MV-4-11 (cell line): ENCODE data around the gene IFT172.
"Not testable (repeated sequence)": the region's sequence is repeated elsewhere in the genome, so short reads cannot be mapped to it uniquely, and the experiment has no call there.

Experiments used
- DNase-seq: peaks from one replicate; lab custom pipeline; 2025; lab: John Stamatoyannopoulos, UW

Gene IFT172

DNA sequence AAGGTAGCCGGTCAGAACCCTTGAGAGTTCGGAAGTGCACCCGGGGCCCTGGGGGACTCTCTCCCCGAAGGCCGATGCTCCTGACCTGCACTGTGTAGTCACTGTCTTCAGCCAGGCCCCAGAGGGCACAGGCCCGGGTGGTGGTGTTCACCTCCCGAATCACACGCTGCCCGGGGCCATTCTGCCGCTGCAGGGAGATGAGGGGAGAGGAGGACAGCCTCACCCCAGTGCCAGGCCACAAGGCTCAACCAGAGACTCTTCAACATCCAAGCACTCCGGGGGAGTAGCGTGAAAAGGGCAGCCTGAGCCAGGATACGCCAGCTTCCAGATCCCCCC is 4.4 kb upstream of the IFT172 start:
- no peak for DNase-seq

DNA sequence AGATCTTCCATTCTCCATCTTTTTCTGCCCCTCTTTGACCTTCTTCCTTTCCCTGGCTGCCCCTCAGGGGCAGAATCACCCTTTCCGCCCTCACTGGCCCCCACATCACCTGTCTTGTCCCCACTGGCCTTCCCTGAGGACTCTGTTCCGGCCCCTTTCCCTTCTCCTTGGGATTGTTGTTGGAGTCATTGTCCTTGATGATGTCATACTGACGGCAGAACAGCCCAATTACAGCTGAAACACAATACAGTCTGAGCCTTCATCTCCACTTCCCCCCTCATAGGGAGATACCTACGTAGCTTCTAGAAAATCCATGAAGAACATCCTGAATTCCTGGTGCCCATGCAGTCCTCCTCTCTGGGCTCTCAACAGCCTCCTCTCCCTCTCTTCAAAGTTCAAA is 3.0 kb upstream of the IFT172 start:
- no peak for DNase-seq

DNA sequence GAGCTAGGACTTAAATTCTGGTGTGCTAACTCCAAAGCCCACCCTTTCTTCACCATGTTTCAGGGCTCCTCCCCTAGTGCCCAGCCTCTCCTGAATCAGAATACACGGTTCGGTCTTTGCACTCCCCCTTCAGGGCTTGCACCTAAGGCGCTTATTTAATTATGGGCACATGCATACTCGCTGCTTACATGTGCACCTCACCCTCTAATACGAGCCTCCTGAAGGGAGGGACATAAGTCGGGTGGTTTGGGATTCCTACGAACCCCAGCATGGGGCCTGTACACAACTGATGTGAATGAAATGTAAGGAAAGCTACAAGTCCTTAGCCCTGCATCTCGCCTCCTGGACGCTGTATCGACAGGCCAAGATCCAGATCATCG is 435 bp downstream of the IFT172 start:
- DNase-seq, result no peak

DNA sequence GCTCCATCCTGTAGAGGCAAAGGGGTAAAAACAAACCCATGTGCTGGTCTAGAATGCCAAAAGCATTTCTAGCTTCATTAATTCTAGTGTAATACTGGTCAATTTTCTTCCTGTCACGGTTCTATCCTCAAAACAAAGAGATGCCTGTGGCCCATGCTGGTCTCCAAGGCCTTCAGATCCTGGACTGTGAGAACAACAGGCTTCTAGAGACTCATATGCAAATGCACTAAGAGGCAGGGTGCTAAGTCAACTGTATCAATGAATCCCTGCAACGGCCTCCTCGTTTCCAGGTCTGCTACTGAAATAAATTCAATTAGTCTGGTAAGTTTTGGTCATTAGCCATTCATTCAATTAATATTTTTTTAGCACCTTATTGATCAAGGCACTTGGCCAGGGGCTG is 4.0 kb downstream of the IFT172 start:
- no peak for DNase-seq

DNA sequence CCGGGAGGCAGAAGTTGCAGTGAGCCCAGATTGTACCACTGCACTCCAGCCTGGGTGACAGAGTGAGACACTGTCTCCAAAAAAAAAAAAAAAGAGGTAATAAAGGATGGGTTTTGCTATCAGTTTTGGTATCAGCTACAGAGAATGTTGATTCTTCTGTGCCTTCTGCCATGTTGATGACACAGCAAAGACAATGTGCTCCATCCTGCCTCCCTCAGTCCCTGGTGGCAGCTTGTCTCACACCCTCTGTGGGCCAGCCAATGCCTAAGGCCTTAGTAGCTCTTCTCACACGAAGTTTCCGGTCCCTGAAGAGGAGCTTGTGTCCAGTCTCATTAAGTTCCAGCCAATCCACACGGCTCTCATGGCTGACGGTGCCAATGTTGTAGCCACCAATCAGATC is 17.6 kb downstream of the IFT172 start:
- DNase-seq, result no peak

DNA sequence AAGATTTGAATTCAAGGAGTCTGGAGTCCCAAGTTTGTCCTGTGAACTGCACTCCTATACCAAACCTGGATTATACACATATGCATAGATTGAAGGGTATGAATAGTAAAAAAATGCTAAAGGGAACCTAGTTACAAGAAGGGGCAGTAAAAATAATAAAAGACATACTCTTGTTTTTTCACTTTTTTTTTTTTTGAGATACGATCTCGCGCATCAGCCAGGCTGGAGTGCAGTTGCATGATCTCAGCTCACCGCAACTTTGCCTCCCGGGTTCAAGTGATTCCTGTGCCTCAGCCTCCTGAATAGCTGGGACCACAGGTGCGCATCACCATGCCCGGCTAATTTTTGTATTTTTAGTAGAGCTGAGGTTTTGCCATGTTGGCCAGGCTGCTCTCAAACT is 25.1 kb downstream of the IFT172 start:
- no peak for DNase-seq

DNA sequence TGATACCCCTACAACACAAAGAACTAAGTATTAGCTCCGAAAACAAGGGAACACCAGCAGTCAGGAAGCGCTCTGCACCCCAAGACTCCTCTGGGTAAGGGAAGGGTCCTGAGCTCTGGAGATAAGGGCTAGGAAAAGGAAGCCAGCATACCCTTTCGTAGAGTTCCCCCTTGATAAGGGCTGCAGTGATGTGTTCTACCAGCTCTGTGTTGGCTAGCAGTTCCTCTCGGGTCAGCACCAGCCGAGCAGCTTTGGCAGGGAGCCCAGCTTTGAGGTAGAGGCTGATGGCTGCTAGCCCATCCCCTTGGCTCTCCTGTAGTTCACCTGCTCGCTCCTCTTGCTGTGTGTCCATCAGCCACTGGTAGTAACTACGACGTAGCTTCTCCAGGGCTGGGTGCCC is 28.4 kb downstream of the IFT172 start:
- DNase-seq, result no peak

DNA sequence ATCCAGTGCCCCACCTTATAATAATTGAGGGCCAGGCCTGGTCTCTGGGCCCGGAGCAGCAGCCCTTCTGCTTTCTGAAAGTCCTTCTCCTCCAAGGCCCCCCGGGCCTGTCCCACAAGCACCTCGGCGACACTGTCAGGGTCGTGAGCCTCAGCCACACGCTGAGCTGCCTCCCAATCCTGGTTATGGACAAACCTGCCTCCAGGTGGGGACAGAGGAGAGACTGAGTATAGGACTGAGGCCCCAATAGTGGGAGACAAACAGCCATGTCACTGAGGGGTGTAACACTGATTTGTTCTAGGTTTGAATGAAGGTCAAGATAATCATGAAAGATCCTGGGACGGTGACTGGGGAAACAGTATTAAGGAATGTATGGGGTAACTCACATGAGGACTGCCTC is 35.6 kb downstream of the IFT172 start:
- DNase-seq, result no peak

DNA sequence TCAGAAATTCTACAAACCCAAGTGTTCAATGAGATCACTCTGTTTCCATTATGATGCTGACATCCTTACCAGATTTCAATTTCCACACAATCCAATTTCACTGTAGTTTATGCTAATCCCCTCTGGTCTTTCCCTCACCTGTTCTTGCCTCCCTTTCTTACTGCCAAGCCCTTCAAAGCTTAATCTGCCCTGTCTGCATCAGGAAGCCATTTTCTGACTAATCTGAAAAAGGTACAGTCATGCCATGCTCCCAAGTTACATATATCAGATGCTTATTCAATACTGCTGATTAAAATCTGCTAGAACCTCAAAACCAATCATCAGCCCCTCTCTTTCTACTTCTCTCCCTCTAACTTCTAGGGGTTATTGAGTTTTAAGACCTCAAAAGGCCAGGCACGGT is 38.4 kb downstream of the IFT172 start:
- no peak for DNase-seq

DNA sequence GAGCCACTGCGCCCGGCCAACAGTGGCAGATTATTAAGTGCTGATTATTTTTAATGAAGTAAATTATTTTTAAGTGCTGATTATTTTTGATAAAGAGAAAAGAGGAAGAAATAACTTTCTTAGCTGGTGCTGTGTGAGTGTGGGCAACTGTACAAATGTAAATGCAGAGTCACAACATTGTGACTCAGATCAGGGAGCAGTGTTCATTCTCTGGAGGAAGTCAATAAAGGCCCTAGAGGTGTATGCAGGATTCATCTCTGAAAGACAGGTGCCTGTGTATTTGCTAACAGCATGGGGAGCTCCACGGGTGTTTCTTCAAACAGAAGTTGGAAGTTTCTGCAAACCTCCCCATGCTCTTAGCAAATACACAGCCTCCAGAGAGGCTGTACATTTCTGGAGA is 41.2 kb downstream of the IFT172 start:
- DNase-seq, result no peak

DNA sequence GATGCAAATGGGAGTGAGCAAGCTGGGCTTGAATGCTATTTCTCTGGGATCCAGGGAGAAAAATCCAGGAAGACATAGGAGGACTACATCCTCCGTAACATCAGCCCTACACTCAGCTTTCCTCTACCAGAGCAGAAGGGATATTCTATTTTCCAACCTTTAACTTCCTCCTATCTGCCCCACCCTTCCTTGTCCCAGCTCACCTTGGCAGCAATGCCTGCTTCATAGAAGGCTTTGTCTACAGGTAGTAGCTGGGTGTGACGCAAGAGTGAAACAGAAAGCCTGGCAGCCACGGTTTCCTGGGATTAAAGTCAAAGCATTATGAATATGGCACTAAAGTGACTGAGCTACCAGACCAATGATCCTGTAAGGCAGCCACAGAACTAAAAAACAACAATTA is 43.5 kb downstream of the IFT172 start:
- DNase-seq, result peak; percentile 12

DNA sequence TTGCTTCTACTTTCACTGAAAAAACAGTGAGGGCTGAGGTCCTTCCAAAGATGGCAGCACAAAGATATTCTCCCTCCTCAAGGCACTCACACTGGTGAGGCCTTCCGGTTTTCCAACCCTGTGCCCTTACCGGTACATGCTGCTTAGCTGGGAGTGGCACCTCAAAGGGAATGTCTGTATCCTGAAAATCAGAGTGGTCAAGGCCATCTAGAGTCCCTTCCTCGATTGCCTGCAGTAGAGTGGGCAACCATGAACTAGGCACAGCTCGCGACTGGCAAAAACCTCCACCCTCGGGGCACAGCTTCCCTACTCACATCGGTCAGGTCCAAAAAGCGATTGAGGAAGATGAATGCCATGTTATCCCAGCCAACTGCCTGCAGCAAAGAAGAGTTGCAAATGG is 43.9 kb downstream of the IFT172 start:
- DNase-seq, result no peak

DNA sequence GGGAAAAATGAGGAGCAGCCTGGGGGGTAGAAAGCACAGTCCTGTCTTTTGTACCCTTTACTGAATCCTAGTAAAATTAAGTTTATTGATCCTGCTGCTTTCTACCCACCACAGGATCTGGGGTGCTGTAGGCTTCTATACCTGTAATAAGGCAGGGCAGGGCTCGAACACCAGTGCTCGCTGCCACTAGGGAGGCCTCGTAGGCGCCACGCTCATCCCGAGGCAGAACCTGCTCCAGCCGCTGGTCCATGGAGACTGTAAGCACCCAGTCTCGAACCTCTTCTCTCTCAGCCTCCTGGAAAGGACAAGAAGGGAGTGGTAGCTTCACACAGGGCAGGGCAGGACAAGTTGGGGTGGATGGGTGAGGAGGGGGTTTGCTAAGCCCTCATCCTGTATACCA is 44.4 kb downstream of the IFT172 start:
- DNase-seq, result no peak

DNA sequence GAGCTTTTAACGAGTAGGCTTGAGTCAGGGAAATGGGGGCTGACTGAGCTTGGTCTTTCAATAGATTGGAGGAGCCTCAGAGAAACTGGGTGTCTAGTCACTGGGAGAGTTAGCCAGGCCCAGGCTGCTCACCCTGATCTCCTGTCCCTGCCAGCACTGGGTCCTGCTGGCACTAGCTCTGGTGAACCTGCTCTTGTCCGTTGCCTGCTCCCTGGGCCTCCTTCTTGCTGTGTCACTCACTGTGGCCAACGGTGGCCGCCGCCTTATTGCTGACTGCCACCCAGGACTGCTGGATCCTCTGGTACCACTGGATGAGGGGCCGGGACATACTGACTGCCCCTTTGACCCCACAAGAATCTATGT is 46.6 kb downstream of the IFT172 start:
- DNase-seq, result no peak

DNA sequence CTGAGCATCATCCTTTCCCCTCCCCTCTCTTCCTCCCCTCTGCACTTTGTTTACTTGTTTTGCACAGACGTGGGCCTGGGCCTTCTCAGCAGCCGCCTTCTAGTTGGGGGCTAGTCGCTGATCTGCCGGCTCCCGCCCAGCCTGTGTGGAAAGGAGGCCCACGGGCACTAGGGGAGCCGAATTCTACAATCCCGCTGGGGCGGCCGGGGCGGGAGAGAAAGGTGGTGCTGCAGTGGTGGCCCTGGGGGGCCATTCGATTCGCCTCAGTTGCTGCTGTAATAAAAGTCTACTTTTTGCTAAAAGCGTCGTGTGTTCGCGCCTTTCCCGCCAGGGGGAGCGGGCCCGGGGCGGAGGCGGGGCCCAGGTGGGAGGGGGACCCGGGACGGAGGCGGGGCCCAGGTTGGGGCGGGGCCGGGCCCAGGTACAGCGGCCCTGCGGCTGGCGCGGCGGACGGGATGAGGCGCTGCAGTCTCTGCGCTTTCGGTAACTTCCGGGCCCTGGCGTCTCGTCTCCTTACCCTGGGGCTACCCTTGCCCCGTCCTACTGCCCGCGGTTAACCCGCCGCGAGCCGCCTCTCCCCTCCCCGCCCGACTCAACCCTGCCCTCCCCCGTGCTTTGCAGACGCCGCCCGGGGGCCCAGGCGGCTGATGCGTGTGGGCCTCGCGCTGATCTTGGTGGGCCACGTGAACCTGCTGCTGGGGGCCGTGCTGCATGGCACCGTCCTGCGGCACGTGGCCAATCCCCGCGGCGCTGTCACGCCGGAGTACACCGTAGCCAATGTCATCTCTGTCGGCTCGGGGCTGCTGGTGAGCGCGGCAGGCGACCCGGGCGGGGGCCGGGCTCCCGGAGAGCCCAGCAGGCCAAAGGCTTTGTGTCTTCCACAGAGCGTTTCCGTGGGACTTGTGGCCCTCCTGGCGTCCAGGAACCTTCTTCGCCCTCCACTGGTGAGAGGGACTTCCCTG is 47.3 kb downstream of the IFT172 start, which contains the start of gene KRTCAP3:
Gene KRTCAP3, plus strand, starts transcription at position 424 of the 962 bp plus-strand sequence. Its CDS starts 32 bp downstream, at position 456.
- no peak for DNase-seq

DNA sequence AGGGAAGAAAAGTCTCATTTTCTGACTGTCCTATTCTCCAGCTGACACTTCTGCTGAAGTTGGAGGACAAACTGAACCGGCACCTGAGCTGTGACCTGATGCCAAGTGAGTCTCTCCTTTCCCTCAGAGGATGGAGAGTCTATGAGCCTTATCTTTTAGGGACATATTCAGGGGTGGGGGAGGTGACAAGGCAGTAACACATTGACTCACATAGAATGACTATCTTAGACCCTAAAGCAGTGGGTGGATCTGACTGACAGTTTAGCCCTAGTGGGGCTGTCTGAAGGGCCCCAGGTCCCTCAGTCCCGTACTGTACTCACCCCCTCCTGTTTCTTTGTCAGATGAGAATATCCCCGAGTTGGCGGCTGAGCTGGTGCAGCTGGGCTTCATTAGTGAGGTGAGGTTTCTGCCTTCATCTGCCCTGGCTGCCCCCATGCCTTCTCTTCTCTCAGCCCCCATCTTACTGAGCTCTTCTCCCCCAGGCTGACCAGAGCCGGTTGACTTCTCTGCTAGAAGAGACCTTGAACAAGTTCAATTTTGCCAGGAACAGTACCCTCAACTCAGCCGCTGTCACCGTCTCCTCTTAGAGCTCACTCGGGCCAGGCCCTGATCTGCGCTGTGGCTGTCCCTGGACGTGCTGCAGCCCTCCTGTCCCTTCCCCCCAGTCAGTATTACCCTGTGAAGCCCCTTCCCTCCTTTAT is 48.2 kb downstream of the IFT172 start:
- DNase-seq, result no peak

DNA sequence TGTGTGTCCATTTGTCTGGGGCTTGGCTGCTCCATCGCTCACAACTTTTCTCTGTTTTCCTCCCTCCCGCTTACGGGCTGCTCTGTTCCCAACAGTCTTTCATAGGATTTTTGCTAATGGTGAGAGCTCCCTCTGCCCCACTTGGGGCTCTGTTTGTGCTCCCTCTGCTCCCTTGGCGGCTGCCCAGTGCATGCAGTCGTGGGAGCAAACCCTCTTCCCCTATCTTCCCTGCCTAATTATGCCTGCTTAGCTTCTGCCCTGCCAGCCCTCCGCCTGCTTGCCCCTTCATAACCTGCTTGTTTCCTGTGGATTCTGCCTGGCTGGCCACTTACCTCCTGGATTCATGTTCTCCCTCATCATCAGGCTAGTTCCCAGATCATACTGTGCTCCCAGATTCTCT is 53.9 kb downstream of the IFT172 start:
- no peak for DNase-seq

DNA sequence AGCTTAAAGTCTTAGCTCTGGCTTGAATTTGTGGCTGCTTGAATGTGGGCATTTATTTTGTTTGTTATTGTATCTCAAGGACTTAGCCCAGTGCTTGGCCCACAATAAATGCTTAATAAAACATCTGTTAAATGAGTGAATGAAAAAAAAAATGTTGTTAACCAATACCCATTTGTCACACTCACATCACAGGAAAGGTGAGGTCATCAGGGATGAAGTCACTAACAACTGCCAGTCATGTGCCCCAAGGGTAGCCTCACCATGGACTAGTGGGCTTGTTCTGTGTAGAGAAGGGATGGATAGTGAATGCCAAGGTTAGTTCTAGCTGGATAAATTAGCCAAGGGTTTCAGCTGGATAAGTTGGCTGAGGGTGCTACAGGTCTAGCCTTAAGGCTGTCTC is 58.1 kb downstream of the IFT172 start:
- DNase-seq, result peak; percentile 4

DNA sequence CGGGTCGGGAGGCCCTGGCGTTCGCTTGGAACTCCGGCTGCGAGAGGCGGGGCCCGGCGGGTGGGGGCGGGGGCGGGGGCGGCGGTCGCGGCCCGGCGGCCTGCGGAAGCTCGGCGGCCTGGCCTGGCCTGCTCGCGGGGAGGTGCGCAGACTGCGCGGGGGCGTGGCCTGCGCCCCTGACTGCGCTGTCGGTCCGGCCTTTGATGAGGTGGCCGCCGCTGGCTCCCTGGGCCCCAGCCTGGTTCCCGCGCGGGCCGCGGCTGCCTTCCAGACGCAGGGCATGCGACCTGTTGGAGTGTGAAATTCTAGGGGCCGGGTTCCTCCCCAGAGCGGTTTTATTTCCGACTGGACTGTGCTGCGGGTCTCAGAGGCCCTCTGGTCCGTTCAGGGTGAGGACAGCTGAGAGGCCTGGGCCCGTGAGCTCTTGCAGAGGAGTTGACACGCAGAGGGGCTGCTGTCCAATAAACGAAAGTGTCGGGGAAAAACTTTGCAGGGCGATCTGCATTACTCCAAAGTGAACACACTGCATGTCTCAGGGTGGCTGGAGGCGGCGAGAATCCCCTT is 60.5 kb downstream of the IFT172 start:
- peak; percentile 69 for DNase-seq

DNA sequence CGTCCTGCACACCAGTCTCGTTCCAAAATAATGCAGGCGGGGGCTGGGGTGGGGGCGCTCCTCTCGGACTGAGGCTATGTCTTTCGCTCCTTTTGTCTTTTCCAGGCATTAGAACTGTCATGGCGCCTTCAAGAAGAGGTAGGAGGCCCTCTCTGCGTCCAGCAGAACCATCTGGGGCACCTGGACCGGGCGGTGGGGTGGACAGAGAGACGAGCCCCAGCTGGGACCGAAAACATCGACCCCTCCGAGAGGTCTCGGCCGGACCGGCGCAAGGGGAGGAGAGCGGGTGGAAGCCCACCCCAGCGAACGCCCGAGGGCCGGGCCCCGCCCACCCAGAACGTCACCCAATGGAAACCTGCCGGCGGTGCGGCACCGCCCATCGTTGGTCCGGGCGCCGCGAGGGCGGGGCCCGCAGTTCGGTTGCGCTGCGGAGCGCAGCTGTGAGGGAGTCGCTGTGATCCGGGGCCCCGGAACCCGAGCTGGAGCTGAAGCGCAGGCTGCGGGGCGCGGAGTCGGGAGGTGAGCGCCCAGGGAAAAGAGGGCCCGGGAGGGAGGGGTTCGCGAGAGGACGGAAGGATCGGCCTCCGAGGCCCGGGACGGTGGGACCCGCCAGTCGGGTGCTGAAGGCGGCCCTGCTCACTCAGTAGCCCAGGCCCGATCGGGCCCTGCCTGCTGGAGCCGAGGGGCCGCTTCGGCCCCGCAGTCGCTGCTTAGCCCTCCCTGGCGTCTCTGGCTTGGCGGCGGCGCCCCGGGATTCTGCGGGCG is 61.1 kb downstream of the IFT172 start, which contains the start of gene NRBP1:
Gene NRBP1, plus strand, starts transcription at position 419 of the 765 bp plus-strand sequence. CDS start 4,643 bp downstream, outside the sequence.
- peak; percentile 88 for DNase-seq

DNA sequence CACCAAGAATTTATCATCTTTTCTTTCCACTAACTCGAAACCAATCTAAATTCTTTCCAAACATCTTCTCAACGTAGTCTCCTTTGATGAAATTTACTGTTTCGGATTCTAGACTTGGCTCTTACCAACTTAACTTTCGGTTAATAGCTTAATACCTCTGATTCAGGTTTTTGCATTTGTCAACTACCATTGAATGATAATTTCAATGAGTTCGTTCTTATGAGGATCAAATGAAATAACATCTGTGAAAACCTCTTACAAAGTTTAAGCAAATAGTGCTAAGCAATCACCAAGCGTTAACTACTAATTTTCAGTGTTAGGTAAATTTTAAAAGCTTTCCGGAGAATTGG is 61.7 kb downstream of the IFT172 start:
- peak; percentile 46 for DNase-seq

DNA sequence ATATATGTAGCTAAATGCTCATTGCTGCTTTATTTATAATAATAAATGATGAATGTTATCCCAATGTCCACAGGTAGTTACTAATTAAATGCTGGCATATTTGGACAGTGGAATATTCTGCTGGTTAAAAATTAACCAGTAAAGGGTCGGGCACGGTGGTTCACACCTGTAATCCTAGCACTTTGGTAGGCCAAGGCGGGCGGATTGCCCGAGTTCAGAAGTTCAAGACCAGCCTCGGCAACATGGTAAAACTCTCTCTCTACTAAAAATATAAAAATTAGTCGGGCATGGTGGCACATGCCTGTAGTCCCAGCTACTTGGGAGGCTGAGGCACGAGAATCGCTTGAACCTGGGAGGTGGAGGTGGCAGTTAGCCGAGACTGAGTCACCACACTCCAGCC is 64.5 kb downstream of the IFT172 start:
- not testable (repeated sequence) for DNase-seq
